ENCODE results near the gene TLE6.
"Not testable (repeated sequence)": the region's sequence is repeated elsewhere in the genome, so short reads cannot be mapped to it uniquely, and the experiment has no call there.

Gene TLE6

DNA sequence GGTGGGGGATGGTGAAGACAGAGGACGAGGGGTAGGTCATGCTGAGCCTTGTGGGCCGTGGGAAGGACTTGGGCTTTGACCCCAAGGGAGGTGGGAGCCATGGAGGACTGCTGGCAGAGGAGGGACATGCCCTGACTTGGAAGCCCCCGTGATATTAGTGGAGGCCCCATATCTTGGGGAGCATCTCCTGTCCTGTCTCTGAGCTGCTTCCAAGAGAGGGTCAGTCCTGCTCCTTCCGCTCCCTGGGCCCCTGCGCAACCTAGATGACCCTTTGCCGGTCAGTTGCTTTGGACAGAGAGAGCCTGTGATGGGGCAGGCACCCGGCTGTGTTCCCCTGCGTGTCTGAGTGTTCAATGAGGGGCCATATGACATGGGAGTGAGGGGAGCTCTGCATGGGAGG lies 5.2 kb downstream of the TLE6 start:
- no peak overlapping the region for H3K27ac Mint-ChIP-seq
- no peak for ATAC-seq (replicated peaks)

DNA sequence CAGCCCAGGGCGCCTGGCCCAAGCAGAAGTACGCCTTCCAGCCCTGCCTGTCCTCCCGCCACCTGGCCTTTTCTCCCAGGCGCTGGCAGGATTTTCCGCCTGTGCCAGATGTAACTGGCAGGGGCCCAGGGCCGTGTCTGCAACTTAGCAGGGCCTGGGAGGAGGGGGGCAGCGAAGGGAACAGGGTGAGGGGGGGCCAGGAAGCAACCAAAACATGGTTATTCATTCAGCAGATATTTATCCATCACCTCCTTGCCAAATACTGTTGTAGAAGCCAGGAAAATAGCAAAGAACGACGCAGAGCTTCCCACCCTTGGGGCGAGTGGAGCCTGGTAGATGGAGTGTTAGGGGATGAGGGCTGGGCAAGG lies 5.6 kb downstream of the TLE6 start:
- peaks cover 16 to 43% of the 10 kb centered on the region in 2 donors for H3K4me1 Mint-ChIP-seq
- peak overlapping the region in 1 of 2 donors; percentile 54 for H3K4me3 Mint-ChIP-seq
- no peak for DNase-seq

More for the DNA sequence above, 5.2 kb downstream of the TLE6 start:
- peaks cover 16 to 45% of the 10 kb centered on the region in 2 donors for H3K4me1 Mint-ChIP-seq
- no peaks in the 10 kb centered on the region for H3K9me3 Mint-ChIP-seq
- no peak for DNase-seq
- H3K27me3 Mint-ChIP-seq: peaks cover 8 to 24% of the 10 kb centered on the region in 2 donors
- H3K36me3 Mint-ChIP-seq: peaks cover 0 to 3% of the 10 kb centered on the region in 2 donors
- H3K4me3 Mint-ChIP-seq: no peak overlapping the region

DNA sequence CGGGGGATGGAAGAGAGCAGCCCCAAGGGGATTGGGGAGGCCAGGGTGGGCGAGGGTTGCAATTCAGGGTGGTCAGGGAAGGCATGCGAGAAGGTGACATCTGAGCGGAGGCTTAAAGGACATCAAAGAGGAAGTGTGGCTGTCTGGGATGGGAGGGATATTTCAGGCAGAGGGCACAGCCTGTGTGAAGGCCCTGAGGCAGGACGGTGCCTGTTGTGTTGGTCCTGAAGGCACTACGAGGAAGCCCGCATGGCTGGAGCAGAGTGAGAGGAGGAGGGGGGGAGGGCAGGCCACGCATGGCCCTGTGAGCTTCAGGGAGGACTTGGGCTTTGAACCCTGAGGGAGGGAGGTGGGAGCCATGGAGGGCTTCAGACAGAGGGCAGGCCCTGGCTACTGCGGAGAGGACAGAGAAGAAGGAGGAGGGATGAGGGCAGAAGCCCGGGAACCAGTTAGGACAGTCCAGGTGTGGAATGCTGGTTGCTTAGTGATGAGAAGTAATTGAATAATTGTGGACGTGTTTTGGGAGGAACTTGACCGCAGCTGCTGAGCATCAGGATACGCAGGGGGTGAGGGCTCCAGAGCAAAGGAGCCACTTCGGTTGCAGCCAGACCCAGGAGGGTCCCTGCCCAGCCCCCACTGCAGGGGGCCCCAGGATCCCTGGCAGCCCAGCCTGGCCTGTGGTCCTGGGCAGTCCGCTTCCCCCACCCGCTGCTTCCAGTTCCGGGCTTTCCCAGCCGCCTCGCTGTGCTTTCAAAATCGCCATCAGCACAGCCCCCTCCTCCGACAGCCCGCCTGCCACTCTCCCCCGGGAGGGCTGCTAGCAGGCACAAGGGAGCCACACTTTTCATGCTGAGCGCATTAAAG lies 6.2 kb downstream of the TLE6 start:
- ATAC-seq (replicated peaks) (peak; percentile 64 to 65), DNase-seq (peak; percentile 18)
- Mint-ChIP-seq H3K27me3 (peaks cover 10 to 24% of the 10 kb centered on the region in 2 donors), H3K36me3 (peaks cover 0 to 3% of the 10 kb centered on the region in 2 donors), H3K9me3 (no peaks in the 10 kb centered on the region), H3K27ac (peak overlapping the region; percentile 47), H3K4me1 (peaks cover 16 to 42% of the 10 kb centered on the region in 2 donors), H3K4me3 (peak overlapping the region; percentile 54 to 72)

More for the DNA sequence above, 5.6 kb downstream of the TLE6 start:
- peak in 1 of 2 donors; percentile 30 for ATAC-seq (replicated peaks)
- Mint-ChIP-seq H3K36me3 (peaks cover 0 to 3% of the 10 kb centered on the region in 2 donors), H3K27ac (no peak overlapping the region), H3K9me3 (no peaks in the 10 kb centered on the region), H3K27me3 (peaks cover 8 to 24% of the 10 kb centered on the region in 2 donors)

DNA sequence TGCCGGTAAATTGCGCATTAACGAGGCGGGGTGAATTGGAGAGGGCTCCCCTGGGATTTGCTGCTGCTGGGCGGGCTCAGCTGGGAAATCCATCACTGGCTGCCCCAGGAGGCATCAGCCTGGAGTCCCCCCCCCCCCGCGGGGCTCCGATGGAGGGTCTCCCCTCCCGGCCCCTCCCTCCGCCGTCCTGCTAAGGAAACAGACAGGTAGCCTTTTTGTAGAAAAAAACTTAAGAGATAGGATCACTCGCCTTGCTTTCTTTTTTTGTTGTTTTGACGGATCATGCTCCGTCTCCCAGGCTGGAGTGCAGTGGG lies 6.8 kb downstream of the TLE6 start:
- peaks cover 16 to 42% of the 10 kb centered on the region in 2 donors for H3K4me1 Mint-ChIP-seq
- ATAC-seq (replicated peaks) (no peak), DNase-seq (no peak)
- H3K27me3 Mint-ChIP-seq: peaks cover 12 to 24% of the 10 kb centered on the region in 2 donors
- no peaks in the 10 kb centered on the region for H3K9me3 Mint-ChIP-seq
- H3K4me3 Mint-ChIP-seq: peak overlapping the region; percentile 46 to 60
- H3K36me3 Mint-ChIP-seq: peaks cover 0 to 3% of the 10 kb centered on the region in 2 donors
- no peak overlapping the region for H3K27ac Mint-ChIP-seq

DNA sequence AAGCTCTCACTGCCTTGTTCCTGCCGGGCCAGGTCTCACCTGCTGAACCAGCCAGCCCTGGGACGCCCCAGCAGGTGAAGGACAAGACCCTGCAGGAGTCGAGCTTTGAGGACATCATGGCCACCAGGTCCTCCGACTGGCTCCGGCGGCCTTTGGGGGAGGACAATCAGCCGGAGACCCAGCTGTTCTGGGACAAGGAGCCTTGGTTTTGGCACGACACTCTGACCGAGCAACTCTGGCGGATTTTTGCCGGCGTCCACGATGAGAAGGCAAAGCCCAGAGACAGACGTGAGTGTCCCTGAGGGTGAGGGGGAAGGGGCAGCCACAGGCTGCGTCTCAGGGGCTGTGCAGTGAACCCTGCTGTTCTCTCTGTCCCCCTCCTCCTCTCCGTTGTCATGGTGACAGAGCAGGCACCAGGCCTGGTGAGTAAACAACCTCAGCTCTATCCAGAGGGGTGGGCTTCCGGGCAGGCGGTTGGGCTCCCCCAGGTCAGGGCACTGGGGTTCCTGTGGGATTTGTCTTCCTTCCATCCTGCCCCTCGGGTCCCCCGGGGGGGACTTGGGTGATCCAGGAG lies 9.7 kb downstream of the TLE6 start:
- ATAC-seq (replicated peaks) (no peak), DNase-seq (no peak)
- Mint-ChIP-seq H3K4me3 (no peak overlapping the region), H3K9me3 (no peaks in the 10 kb centered on the region), H3K27ac (no peak overlapping the region), H3K4me1 (peaks cover 12 to 34% of the 10 kb centered on the region in 2 donors), H3K36me3 (no peaks in the 10 kb centered on the region), H3K27me3 (peaks cover 12 to 19% of the 10 kb centered on the region in 2 donors)

DNA sequence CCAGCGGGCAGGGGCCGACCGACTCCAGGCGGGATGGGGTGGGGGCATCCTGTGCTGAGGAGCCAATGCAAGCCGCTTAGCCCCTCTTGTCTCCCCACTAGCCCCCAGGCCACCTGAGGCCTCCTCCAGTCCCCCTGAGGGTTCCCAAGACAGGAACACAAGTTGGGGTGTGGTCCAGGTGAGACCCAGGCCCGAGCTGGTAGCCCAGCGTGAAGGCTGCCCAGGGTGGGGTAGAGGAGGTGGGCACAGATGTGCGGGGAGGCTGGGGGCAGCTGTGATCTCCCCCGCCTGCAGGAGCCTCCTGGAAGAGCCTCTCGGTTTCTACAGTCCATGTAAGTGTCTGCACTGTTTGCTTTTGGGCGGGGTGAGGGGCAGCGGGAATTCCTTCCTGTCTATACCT lies 10.4 kb downstream of the TLE6 start:
- H3K4me1 Mint-ChIP-seq: peaks cover 12 to 29% of the 10 kb centered on the region in 2 donors
- no peaks in the 10 kb centered on the region for H3K36me3 Mint-ChIP-seq
- DNase-seq (no peak), ATAC-seq (replicated peaks) (no peak)
- peaks cover 12 to 18% of the 10 kb centered on the region in 2 donors for H3K27me3 Mint-ChIP-seq
- H3K9me3 Mint-ChIP-seq: no peaks in the 10 kb centered on the region
- no peak overlapping the region for H3K27ac Mint-ChIP-seq
- no peak overlapping the region for H3K4me3 Mint-ChIP-seq

DNA sequence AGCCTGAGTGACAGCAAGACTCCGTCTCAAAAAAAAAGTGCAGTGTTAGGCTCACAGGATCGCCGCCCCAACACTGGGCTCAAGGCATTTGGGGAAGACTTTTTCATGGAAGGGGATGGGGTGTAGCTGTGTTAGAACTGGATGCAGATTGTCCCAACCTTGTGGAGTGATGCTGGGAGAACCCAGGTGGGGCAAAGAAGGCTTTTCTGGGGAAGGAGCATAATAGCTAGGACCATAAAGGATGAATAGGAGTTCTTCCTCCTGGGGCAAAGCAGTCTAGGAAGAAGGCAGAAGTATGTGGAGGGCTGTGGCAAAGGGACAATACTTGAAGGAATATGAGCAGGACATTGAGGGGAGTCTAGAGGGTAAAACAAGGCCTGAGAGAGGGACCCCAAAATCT lies 11.2 kb downstream of the TLE6 start:
- ATAC-seq (replicated peaks): no peak
- H3K4me3 Mint-ChIP-seq: no peak overlapping the region
- H3K27ac Mint-ChIP-seq: no peak overlapping the region
- H3K27me3 Mint-ChIP-seq: peaks cover 5 to 14% of the 10 kb centered on the region in 2 donors
- peaks cover 5 to 21% of the 10 kb centered on the region in 2 donors for H3K4me1 Mint-ChIP-seq
- no peaks in the 10 kb centered on the region for H3K9me3 Mint-ChIP-seq
- no peak for DNase-seq
- no peaks in the 10 kb centered on the region for H3K36me3 Mint-ChIP-seq

DNA sequence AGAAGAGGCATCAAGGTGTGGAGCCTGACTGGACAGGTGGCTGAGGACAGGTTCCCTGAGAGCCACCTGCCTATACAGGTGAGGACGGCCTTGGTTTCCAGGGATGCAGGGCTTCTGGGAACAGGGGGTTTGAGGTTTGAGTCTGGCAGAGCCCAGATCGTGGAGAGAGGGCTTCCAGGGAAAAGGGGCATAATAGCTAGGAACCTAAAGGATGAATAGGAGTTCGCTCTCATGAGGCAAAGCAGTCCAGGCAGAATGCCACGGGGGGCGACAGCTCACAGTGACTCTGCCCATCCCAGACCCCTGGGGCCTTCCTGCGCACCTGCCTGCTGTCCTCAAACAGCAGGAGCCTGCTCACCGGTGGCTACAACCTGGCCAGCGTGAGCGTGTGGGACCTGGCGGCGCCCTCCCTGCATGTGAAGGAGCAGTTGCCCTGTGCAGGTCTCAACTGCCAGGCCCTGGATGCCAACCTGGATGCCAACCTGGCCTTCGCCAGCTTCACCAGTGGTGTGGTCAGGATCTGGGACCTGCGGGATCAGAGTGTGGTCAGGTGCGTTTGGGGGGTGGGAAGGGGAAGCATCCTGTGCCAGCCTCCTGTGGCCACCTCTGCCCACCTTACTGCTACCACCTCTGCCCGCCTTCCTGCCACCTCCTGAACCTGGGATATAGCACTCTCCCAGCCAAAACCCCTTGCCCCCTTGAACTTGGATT lies 12.0 kb downstream of the TLE6 start:
- H3K4me3 Mint-ChIP-seq: no peak overlapping the region
- H3K9me3 Mint-ChIP-seq: no peaks in the 10 kb centered on the region
- H3K27ac Mint-ChIP-seq: no peak overlapping the region
- DNase-seq (no peak), ATAC-seq (replicated peaks) (no peak)
- peaks cover 3 to 13% of the 10 kb centered on the region in 2 donors for H3K4me1 Mint-ChIP-seq
- H3K27me3 Mint-ChIP-seq: peaks cover 4 to 12% of the 10 kb centered on the region in 2 donors
- no peaks in the 10 kb centered on the region for H3K36me3 Mint-ChIP-seq

DNA sequence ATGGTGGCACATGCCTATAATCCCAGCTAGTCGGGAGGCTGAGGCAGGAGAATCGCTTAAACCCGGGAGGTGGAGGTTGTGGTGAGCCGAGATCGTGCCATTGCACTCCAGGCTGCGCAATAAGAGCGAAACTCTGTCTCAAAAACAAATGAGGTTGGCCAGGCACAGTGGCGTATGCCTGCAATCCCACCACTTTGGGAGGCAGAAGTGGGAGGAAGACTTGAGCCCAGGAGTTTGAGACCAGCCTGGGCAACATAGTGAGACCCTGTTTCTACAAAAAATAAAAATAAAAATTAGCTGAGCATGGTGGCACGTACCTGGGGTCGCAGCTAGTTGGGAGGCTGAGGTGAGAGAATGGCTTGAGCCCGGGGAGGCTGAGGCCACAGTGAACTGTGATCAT lies 15.0 kb downstream of the TLE6 start:
- not testable (repeated sequence) for ATAC-seq (replicated peaks); H3K27me3 Mint-ChIP-seq; H3K27ac Mint-ChIP-seq; H3K4me3 Mint-ChIP-seq; H3K36me3 Mint-ChIP-seq; H3K4me1 Mint-ChIP-seq; DNase-seq; H3K9me3 Mint-ChIP-seq

DNA sequence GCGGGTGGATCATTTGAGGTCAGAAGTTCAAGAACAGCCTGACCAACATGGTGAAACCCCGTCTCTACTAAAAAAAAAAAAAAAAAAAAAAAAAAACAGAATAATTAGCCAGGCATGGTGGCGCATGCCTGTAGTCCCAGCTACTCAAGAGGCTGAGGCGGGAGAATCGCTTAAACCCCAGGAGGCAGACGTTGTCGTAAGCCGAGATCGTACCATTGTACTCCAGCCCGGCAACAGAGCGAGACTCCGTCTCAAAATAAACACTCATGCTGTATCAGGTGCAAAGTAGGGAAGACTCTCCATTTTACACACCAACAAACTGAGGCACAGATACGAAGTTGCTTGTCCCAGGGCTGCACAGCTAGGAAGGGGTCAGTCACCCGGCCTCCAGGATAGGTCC lies 15.6 kb downstream of the TLE6 start:
- H3K36me3 Mint-ChIP-seq: peaks cover 0 to 3% of the 10 kb centered on the region in 2 donors
- H3K4me3 Mint-ChIP-seq: no peak overlapping the region
- ATAC-seq (replicated peaks) (no peak), DNase-seq (no peak)
- no peaks in the 10 kb centered on the region for H3K4me1 Mint-ChIP-seq
- peaks cover 0 to 8% of the 10 kb centered on the region in 2 donors for H3K27me3 Mint-ChIP-seq
- H3K27ac Mint-ChIP-seq: no peak overlapping the region
- no peaks in the 10 kb centered on the region for H3K9me3 Mint-ChIP-seq

DNA sequence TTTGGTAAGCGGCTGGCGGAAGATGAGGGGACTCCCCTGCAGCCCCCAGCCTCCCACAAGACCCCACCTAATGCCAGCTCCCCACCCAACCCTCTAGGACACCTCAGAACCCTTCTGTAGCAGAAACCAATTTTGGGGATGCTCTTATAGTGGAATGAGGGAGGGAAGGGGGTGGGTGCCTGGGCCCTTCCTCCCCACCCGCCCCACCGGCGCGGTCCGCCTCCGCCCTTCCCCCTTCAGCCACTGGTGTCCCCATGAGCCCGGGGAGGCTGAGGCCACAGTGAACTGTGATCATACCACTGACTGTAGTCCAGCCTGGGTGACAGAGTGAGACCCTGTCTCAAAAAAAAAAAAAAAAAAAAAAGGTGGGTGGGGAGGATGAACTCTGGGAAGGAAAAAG lies 16.2 kb downstream of the TLE6 start:
- DNase-seq: no peak

DNA sequence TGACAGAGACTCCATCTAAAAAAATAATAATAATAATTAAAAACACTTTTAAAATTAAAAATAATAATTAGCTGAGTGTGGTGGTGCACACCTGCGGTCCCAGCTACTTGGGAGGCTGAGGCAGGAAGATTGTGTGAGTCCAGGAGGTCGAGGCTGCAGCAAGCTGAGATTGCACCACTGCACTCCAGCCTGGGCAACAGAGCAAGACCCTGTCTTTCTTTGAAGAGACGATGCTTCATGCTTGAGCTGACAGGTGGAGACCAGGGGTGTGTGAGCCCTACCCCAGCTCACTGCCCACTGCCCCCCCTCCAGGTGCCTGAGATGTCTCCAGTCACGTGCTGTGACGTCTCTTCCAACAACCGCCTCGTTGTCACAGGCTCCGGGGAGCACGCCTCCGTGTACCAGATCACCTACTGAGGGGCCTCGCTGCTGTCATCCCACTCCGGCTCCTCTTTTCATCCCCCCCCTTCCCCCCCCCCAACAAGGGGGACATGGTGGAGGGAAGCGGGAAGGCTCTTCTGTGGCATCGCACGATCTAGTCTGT lies 17.3 kb downstream of the TLE6 start:
- Mint-ChIP-seq H3K4me1 (no peaks in the 10 kb centered on the region), H3K27ac (no peak overlapping the region), H3K4me3 (no peak overlapping the region), H3K27me3 (peaks cover 0 to 4% of the 10 kb centered on the region in 2 donors), H3K36me3 (peaks cover 0 to 3% of the 10 kb centered on the region in 2 donors), H3K9me3 (no peaks in the 10 kb centered on the region)
- DNase-seq: no peak
- ATAC-seq (replicated peaks): no peak

More for the DNA sequence above, 16.2 kb downstream of the TLE6 start:
- H3K36me3 Mint-ChIP-seq: peaks cover 0 to 3% of the 10 kb centered on the region in 2 donors
- no peaks in the 10 kb centered on the region for H3K9me3 Mint-ChIP-seq
- peaks cover 0 to 6% of the 10 kb centered on the region in 2 donors for H3K27me3 Mint-ChIP-seq
- ATAC-seq (replicated peaks): no peak
- no peak overlapping the region for H3K4me3 Mint-ChIP-seq
- H3K4me1 Mint-ChIP-seq: no peaks in the 10 kb centered on the region
- no peak overlapping the region for H3K27ac Mint-ChIP-seq

DNA sequence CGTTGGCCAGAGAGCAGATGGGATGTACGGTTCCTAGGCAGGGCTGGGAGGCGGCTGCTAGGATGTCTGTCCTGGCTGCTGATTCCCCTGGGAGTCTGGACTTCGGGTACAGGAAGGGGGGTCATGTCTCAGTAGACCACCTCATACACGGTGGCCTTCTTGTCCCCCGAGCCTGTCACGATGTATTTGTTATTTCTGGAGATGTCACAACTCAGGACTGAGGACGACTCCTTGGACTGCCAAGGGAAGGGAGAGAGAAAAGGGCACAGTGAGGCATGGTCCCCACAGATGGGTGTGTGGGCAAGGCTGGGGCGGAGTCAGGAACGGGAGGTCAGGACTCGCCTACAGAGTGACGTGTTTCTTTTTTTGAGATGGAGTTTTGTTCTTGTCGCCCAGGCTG lies 20.4 kb downstream of the TLE6 start:
- H3K4me3 Mint-ChIP-seq: no peak overlapping the region
- H3K27me3 Mint-ChIP-seq: peaks cover 0 to 4% of the 10 kb centered on the region in 2 donors
- ATAC-seq (replicated peaks) (no peak), DNase-seq (no peak)
- H3K9me3 Mint-ChIP-seq: no peaks in the 10 kb centered on the region
- no peaks in the 10 kb centered on the region for H3K4me1 Mint-ChIP-seq
- peaks cover 0 to 3% of the 10 kb centered on the region in 2 donors for H3K36me3 Mint-ChIP-seq
- no peak overlapping the region for H3K27ac Mint-ChIP-seq

DNA sequence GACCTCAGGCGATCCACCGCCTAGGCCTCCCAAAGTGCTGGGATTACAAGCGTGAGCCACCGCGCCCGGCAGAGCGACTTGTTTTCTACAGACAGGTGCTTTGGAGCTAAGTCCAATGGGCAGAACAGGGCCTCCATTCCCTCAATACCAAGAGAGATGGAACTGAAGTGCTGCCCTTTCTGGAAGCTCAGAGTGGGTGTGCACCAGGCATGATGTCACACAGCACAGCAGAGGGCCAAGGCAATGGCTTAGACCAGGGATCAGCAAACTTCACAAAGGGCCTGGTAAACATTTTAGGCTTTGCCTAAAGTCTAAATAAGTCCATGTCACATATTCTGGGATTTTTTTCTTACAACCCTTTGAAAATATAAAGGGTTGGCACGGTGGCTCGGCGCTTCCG lies 21.3 kb downstream of the TLE6 start:
- ATAC-seq (replicated peaks): no peak
- Mint-ChIP-seq H3K4me3 (no peak overlapping the region), H3K36me3 (peaks cover 0 to 3% of the 10 kb centered on the region in 2 donors), H3K9me3 (no peaks in the 10 kb centered on the region), H3K27me3 (peaks cover 0 to 4% of the 10 kb centered on the region in 2 donors), H3K4me1 (no peaks in the 10 kb centered on the region), H3K27ac (no peak overlapping the region)
- DNase-seq: no peak
